ENCODE data around the gene GNAS.

DNA sequence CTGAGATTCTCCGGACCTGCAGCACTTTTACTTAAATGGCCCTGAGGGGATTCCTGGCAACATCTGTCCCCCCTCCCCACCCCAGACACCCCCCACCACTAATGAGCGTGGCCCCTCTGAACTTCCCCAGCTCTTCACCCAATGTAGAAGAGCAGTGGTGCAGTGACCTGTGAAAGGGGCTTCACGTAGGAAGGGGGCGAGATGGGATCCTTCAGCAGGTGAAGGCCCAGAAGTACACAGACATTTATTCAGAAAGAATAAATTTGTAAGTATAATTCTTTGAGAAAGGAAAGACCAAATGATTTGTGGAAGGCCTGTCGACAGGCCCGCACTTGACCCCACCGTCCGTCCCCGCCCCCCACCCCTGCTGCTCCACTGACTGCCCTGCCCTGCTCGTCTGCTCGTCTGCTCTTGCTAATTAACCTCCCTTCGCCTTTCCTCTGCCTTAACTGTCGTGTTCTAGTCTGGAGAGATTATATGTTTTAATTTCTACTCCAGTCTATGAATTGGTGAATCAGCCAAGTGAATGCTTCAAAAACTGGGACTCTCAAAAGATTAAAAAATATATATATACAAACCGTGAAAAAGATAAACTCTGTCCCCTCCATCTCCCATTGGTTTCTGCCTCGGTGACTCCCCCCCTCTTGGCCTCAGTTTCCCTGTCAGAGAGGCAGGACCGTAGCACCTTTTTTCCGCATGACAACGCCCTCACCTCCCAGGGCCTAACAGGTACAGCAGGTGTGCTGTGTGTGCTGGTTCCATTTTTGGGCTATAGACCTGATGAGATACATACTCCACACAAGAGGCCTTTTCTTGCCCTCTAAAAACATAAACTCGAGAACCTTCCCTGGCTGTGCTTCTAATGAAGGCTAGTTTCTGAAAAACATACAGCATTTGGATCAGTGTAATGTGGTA lies 49.2 kb downstream of the GNAS start:
- TF ChIP-seq CTCF (IDR thresholded peaks at IDR 0.05; ENCODE audit: low read depth, low read length) (no peak), EZH2phosphoT487 (IDR thresholded peaks at IDR 0.05; ENCODE audit: low read depth) (no peak)
